ENCODE measurements around the gene PHLDB1.
"Not testable (repeated sequence)": the region's sequence is repeated elsewhere in the genome, so short reads cannot be mapped to it uniquely, and the experiment has no call there.

- TF ChIP-seq CTCF (optimal IDR thresholded peaks at IDR 0.05 in 1 of 3, IDR thresholded peaks at IDR 0.05 in 1 of 3, conservative IDR thresholded peaks at IDR 0.05 in 1 of 3; ENCODE audit: extremely low read depth in 1 of 3, insufficient read depth in 2 of 3, low read length in 3 of 3); EZH2 (IDR thresholded peaks at IDR 0.05; ENCODE audit: low read length): not testable (repeated sequence)
These were observed 29.4 kb upstream of the PHLDB1 start for GRCh38 chr11:118577995-118578394.

Data from keratinocyte (primary cell).